Measurements from ENCODE around the gene GSAP. TPM values are rescaled to one million over a fixed set of nuclear protein-coding genes. Genes with fewer than 3 reads are reported as not detected.
A peak's percentile ranks its signal among the peaks of the same experiment; 100 is the strongest.

The GSAP gene
- total and polyA plus RNA-seq, 2 donors (not counting 1 experiment from before 2014, with no cell fraction given), result 140 to 207 TPM

DNA sequence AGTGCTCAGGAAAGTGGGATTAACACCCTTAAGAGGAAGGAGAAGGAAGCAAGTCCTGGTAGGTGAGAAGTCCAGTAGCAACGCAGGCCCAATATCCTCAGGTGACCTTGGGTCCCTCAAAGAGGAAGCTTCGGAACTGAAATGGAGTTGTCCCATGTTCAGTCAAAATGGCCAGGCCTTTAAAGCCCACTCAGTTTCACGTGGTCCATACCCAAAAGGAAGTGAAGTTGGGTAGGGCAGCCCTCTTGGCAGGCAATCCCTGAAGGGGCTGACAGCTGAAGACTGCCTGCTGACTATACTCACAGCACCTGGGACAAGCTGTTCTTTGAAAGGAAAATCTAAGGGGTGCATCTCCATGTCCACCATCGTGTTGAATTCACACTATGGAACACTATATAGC is 3.0 kb downstream of the GSAP start:
- peak overlapping the region in 1 of 5 experiments; percentile 83 for H3K4me3 ChIP-seq (ENCODE audit: control extremely low read depth in 1 of 5, extremely low read depth in 1 of 5, insufficient read depth in 1 of 5, low read depth in 2 of 5, low read length in 4 of 5)
- ChIA-PET CTCF (interaction anchor here (1.0 to 2.8 kb wide), 4 partner anchors 11 to 238 kb away, joined by 3 to 17 read pairs (median 4); no protein-coding TSS in a partner anchor), POLR2A (interaction anchor here (0.6 to 2.8 kb wide), 2 partner anchors 12 to 21 kb away, joined by 3 to 23 read pairs; no protein-coding TSS in a partner anchor)
- ATAC-seq (ENCODE audit: low read depth), result no peak
- H3K4me1 ChIP-seq (ENCODE audit: control insufficient read depth in 2 of 2, insufficient read depth in 2 of 2, low read length in 2 of 2), result peaks cover 42 to 55% of the 10 kb centered on the region in 2 donors
- H3K36me3 ChIP-seq (replicated peaks in 1 of 2; ENCODE audit: control extremely low read depth in 1 of 2, control insufficient read depth in 1 of 2, extremely low read depth in 1 of 2, insufficient read depth in 2 of 2, low read length in 1 of 2), result no peaks in the 10 kb centered on the region
- H3K9ac ChIP-seq (ENCODE audit: low read length), result peak overlapping the region; percentile 82
- intact Hi-C loops (cut with micrococcal nuclease), result loop anchor here (5.0 to 10.0 kb wide), 2 partner anchors 36 to 78 kb away; no protein-coding TSS in a partner anchor
- Mint-ChIP-seq H3K27me3 (no peaks in the 10 kb centered on the region), H3K4me3 (peak overlapping the region; percentile 82), H3K9me3 (ENCODE audit: insufficient read depth) (no peaks in the 10 kb centered on the region), H3K4me1 (peaks cover 72% of the 10 kb centered on the region), H3K27ac (peak overlapping the region; percentile 93)
- no peaks in the 10 kb centered on the region for H3K9me3 ChIP-seq (ENCODE audit: control extremely low read depth in 1 of 3, control insufficient read depth in 2 of 3, insufficient read depth in 1 of 3, low read length in 2 of 3)
- H3K79me2 ChIP-seq (ENCODE audit: control insufficient read depth, insufficient read depth, low read length), result peaks cover 77% of the 10 kb centered on the region
- peaks cover 10% of the 10 kb centered on the region for H4K20me1 ChIP-seq (ENCODE audit: control insufficient read depth, insufficient read depth, low read length, poor library complexity, severe bottlenecking)
- H3K27ac ChIP-seq (ENCODE audit: low read length in 2 of 2), result peak overlapping the region; percentile 31 to 94
- peak overlapping the region; percentile 85 for H3K4me2 ChIP-seq (replicated peaks; ENCODE audit: low read depth, low read length, poor library complexity, severe bottlenecking)
- 57% methylated on average over 3 of the region's 4 CpGs for WGBS (ENCODE audit: insufficient coverage)
- TF ChIP-seq, protein P1, sequence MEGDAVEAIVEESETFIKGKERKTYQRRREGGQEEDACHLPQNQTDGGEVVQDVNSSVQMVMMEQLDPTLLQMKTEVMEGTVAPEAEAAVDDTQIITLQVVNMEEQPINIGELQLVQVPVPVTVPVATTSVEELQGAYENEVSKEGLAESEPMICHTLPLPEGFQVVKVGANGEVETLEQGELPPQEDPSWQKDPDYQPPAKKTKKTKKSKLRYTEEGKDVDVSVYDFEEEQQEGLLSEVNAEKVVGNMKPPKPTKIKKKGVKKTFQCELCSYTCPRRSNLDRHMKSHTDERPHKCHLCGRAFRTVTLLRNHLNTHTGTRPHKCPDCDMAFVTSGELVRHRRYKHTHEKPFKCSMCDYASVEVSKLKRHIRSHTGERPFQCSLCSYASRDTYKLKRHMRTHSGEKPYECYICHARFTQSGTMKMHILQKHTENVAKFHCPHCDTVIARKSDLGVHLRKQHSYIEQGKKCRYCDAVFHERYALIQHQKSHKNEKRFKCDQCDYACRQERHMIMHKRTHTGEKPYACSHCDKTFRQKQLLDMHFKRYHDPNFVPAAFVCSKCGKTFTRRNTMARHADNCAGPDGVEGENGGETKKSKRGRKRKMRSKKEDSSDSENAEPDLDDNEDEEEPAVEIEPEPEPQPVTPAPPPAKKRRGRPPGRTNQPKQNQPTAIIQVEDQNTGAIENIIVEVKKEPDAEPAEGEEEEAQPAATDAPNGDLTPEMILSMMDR (IDR thresholded peaks at IDR 0.05), result no peak
- TF ChIP-seq EZH2 (IDR thresholded peaks at IDR 0.05; ENCODE audit: borderline replicate concordance, insufficient read depth, low read depth, low read length, poor library complexity, severe bottlenecking), result no peak
- no peaks in the 10 kb centered on the region for H3K27me3 ChIP-seq (replicated peaks in 1 of 4; ENCODE audit: control extremely low read depth in 1 of 4, control insufficient read depth in 3 of 4, insufficient read depth in 4 of 4, low read length in 3 of 4)
- peak overlapping the region; percentile 27 for H2AFZ ChIP-seq (ENCODE audit: insufficient read depth, low read depth, low read length, poor library complexity, severe bottlenecking)
- peak; percentile 23 for DNase-seq

Measured in B cell (primary cell).